Measurements from ENCODE around the gene ETV1.

The ETV1 gene

GRCh38 chr7:13989126-13989948, at the start of gene ETV1:
TSS of gene ETV1 (minus strand) at chr7:13989666. CDS start at chr7:13989052, 614 bp downstream.
- no peak for DNase-seq (ENCODE audit: low read depth in 2 of 3, low spot score in 1 of 3)

GRCh38 chr7:14024406-14024805, 34.9 kb upstream of the ETV1 start:
- no peak for DNase-seq (ENCODE audit: low read depth in 2 of 3, low spot score in 1 of 3)

GRCh38 chr7:14023838-14024237, 34.4 kb upstream of the ETV1 start:
- no peak for DNase-seq (ENCODE audit: low read depth in 2 of 3, low spot score in 1 of 3)

GRCh38 chr7:14023342-14023741, 33.9 kb upstream of the ETV1 start:
- DNase-seq (ENCODE audit: low read depth in 2 of 3, low spot score in 1 of 3), result no peak

GRCh38 chr7:14021069-14021468, 31.6 kb upstream of the ETV1 start:
- no peak for DNase-seq (ENCODE audit: low read depth in 2 of 3, low spot score in 1 of 3)

- no peak for DNase-seq (ENCODE audit: low read depth in 2 of 3, low spot score in 1 of 3)
These were observed 31.0 kb upstream of the ETV1 start for GRCh38 chr7:14020339-14020900.

- no peak for DNase-seq (ENCODE audit: low read depth in 2 of 3, low spot score in 1 of 3)
These were observed 29.3 kb upstream of the ETV1 start for GRCh38 chr7:14018751-14019150.

- no peak for DNase-seq (ENCODE audit: low read depth in 2 of 3, low spot score in 1 of 3)
These were observed 27.5 kb upstream of the ETV1 start for GRCh38 chr7:14016950-14017349.

GRCh38 chr7:14013898-14014297, 24.4 kb upstream of the ETV1 start:
- no peak for DNase-seq (ENCODE audit: low read depth in 2 of 3, low spot score in 1 of 3)

- DNase-seq (ENCODE audit: low read depth in 2 of 3, low spot score in 1 of 3), result no peak
These were observed 20.3 kb upstream of the ETV1 start for GRCh38 chr7:14009453-14010418.

- no peak for DNase-seq (ENCODE audit: low read depth in 2 of 3, low spot score in 1 of 3)
These were observed 11.7 kb upstream of the ETV1 start for GRCh38 chr7:14001139-14001538.

- DNase-seq (ENCODE audit: low read depth in 2 of 3, low spot score in 1 of 3), result no peak
These were observed 10.8 kb upstream of the ETV1 start for GRCh38 chr7:14000247-14000646.

- DNase-seq (ENCODE audit: low read depth in 2 of 3, low spot score in 1 of 3), result no peak
These were observed 9.4 kb upstream of the ETV1 start for GRCh38 chr7:13998866-13999265.

- DNase-seq (ENCODE audit: low read depth in 2 of 3, low spot score in 1 of 3), result no peak
These were observed 3.1 kb upstream of the ETV1 start for GRCh38 chr7:13992596-13992964.

GRCh38 chr7:13991791-13992595, 2.5 kb upstream of the ETV1 start:
- no peak for DNase-seq (ENCODE audit: low read depth in 2 of 3, low spot score in 1 of 3)

- DNase-seq (ENCODE audit: low read depth in 2 of 3, low spot score in 1 of 3), result peak; percentile 25 to 66 (median 40)
These were observed 1.7 kb upstream of the ETV1 start for GRCh38 chr7:13990984-13991790.

- peak in 1 of 3 donors; percentile 1 for DNase-seq (ENCODE audit: low read depth in 2 of 3, low spot score in 1 of 3)
These were observed 985 bp upstream of the ETV1 start for GRCh38 chr7:13990319-13990983.

- DNase-seq (ENCODE audit: low read depth in 2 of 3, low spot score in 1 of 3), result no peak
These were observed 461 bp upstream of the ETV1 start for GRCh38 chr7:13989949-13990305.

- no peak for DNase-seq (ENCODE audit: low read depth in 2 of 3, low spot score in 1 of 3)
These were observed 738 bp downstream of the ETV1 start for GRCh38 chr7:13988731-13989125.

- no peak for DNase-seq (ENCODE audit: low read depth in 2 of 3, low spot score in 1 of 3)
These were observed 1.4 kb downstream of the ETV1 start for GRCh38 chr7:13988065-13988464.

Data from stimulated activated CD4-positive, alpha-beta T cell treated with anti-CD3 and anti-CD28 coated beads, Interleukin-12 subunit alpha, Interleukin-12 subunit beta, amount 100 ng/mL, for 48 hours (primary cell).